Stimulated activated CD8-positive, alpha-beta memory T cell treated with anti-CD3 and anti-CD28 coated beads, Interleukin-2, amount 100 ng/mL, for 48 hours (primary cell): ENCODE measurements around the gene CRACR2A.

Source experiments
- DNase-seq, 2 donors: peaks; one replicate each; pipeline ENCODE4 v3.0.0-alpha.2; 2020; ENCODE audit warnings: low read depth in 2 of 2

The CRACR2A gene

DNA sequence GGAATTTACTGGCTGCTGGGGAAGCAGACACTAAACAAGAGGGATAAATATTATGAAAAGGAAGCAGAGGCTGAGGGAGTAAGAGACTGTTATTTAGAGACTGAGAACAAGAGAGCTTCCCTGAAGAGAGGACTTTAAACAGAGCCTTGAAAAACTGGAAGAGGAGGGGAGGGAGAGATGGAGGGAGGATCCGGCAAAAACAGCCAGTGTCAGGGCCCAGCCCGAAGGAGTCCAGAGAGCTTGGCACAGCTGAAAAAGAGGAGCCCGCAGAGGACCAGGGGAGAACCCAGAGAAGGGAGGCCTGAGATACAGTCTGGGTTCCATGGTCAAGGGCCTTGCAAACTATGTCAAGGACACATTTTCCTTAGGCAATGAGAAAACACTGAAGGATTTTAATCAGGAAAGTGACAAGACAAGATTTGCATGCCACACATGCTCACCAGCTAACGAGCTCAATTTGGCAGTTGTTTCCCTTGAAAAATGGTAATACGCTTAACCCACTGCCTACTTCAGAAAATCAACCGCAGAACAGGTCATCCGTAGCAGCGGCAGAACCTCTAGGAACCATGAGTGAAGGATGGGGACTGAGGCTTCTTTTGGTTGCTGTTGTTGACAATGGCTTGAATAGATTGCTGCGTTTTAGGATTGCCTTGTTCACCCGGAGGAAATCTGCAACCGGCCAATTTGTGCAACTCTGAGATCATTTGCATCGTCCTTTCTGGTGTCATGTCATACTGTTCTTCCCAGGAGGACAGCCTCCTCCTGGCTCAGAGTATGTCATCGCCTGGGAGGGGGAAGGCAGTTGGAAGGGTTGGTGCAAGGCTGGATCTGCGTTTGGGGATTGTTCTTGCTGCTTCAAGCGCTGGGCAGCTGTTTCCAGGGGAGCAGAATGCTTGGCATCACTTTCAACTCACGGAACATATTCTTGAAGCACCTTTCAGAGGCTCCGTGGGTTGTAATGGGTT lies 153.7 kb downstream of the CRACR2A start:
- no peak for DNase-seq

DNA sequence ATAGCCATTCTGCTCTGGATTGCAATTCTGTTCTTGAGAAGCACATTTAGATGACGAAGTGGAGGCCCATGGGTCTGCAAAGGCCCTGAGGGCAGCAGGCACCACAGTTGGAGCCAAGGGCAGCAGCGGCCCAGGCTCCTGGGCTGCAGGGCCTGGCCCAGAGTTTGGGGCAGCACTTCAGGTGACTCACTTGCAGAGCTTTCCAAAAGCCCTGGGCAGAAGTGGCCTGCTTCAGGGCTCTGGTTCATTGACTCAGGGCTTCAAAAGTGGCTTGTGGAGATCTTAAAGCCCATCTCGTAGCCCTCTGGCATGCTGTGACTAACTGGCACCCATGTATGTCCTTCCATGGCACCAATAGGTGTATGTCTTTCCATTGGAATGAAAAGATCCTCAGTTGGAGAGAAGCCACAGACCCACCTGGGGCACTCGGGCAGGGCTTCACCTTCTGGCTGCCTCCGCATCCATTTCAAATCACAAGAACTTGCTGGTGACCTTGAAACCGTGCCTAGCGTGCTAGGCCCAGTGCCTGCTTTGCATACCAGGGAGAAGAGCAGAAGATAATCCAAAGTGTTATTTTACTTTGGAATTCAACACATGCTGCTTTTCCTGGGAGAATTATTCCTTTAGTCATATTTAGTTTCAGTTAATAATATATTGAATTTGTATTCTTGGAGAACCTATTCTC lies 155.2 kb downstream of the CRACR2A start:
- DNase-seq: no peak

DNA sequence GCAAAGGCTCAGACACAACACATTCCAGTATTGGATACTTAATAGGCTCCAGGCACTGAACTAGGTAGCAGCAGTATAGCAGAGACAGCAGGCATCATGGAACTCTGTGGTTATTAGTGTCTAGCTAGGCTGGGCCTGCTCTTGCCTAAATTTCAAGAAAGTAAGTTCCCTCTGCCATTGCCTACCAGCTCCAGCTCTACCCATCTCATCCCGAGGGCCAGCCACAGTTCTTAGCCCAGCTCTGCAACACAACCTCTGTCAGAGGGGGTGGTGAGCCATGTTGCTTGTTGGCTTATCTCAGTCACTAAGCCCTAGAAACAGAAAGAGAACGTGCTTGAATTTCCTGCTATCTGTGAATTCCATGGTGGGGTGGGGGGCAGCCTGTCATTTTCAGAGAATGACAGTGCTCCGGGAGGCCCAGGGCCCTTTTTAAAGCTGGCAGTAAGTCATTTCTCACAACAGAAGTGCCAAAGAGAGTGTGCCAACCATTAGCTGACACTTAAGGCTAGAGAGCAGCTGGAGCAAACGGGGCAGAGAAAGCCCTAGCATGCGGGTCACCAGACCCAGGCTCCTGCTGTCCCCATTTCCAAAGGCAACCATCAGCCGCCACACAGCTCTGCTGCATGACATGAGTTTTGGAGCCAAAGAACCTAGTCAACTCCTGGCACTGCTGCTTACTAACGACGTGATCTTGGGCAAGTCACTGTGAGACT lies 156.1 kb downstream of the CRACR2A start:
- no peak for DNase-seq

DNA sequence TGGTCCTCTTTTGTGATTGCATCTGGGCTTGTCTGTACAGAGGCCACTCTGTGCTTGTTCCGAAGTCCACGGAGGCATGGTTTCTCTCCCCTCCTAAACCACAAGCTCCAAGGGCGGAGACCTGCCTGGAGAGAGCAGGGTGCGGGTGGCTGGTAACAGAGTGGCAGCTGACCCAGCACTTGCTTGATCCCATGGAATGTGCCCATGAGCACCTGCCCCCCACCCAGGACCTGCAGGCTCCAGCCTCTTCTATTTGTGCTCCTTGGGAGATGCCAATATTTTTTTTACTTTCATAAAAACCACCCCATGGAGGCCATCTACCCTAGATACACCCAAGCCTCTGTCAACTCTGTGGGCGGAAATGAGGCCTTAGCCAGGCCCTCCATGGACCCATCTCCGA lies 157.2 kb downstream of the CRACR2A start:
- no peak for DNase-seq

DNA sequence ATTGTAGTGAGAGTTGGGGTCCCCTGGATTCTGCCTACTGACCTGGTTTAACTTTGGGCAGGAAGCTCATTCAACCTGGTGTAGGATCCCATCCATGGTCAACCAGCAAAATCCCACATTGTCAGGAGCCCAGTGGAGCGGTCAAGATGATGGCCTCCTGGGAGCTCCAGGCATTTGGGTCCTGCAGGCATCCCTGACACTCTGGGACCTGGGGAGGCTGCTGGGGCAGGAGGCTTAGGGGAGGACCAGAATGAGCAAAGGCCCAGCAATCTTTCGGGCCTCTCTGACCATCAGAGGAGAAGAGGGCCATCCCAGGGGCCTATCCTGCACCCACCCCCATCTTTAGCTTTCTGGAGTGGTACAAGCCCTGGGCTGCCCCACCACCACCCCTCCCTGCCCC lies 157.9 kb downstream of the CRACR2A start:
- DNase-seq: no peak

DNA sequence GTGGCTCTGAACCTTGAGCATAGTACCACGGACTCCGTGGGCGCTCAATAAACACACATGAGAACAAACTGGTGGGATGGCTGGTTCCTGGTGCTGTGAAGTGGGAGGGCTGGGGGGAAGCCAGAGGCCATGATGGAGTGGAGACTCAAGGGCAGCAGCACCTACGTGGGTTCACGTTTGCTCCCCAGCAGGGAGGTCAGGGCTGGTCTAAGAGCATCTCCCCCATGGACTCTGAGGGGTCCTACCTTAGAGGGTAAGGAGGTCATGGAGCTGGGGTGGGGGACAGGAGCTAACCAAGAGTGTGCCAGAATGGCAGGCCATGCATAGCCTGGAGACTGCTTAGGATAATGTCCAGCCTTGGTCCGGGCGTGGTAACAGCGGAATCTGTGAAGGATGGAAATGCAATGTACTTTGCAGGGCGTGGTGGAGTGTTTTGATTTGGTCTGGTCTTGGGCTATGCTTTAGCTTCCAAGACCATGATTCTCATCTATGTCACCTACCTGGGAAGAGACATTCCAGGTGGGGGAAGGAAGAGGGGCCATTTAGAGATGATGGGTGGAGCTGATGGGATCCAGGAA lies 158.9 kb downstream of the CRACR2A start:
- DNase-seq: no peak

DNA sequence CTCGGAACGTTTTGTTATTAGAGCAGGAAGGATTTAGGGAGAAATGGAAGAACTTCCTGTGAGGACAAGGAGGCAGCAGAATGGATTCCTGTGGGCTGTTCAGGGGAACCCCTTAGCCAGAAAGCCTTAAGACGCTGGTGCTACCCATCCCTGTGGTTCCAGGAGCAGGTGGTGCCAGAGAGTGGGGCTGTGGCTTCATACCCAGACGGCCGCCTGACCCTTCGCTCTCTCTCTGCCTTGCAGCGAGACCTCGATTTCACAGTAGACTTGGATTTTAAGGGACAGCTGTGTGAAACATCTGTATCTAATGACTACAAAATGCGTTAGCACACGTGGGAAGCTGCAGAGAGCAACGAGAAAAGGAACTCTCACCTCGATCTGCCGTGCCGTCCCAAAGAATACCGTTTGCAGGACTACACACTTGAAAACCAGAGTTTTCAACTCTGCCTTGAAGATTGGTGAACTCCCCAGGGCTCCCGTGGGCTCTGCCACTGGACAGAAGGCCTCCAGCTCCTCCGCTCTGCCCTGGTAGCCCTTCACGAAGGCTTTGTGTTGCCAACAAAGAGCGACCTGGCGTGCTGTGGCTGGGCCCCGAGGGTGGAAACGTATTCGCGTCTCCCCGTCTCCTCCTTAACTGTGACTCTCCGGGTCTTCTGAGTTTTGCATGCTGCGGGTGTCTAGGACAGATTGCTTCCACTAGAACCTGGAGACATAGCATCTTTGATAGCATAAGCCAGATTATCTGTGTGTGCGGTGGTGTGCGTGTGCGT lies 159.9 kb downstream of the CRACR2A start:
- no peak for DNase-seq

DNA sequence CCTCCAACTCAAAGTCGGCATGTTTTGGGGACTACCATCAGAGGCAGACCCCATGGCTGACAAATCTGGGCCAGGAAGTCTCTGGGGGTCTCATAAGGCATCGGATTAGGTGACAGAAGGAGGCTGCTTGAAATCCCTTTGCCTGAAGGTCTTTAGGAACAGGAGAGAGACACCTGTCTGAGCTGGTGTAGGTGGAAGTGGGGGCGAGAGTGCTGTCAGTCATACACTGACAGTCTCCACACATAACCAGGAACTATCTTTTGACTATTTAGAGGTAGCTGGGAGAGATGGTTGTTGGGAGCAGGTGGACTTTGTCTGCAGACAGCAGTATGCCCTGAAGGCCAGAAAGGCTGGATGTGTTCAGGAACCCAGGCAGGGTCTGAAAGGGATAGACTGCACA lies 163.2 kb downstream of the CRACR2A start:
- DNase-seq: no peak

DNA sequence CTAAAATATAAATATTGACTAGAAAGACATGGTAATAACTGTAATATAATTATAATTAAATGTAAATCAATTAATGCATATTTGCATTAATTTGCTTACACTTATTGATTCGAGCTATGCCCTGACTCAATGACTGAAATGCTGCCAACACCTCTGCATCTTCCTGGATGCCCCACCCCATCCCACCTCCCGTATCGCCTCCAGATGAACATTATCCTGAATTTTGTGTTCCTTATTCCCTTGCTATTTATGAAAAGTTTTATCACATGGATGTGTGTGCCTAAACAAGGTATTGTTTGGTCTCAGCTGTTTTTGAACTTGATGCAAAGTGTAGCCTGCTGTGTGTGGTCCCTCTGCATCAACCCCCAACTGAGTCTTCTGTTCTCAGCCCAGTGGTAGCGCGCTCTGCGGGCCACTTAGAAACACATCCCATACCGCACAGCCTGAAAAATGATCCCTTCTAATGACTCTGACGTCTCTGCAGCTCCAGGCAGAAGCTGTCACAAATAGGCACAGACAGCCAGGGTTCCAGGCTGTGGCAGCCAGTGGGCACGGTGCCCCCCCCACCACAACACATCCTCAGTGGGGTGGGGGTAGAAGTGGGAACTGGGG lies 165.4 kb downstream of the CRACR2A start:
- DNase-seq: no peak

DNA sequence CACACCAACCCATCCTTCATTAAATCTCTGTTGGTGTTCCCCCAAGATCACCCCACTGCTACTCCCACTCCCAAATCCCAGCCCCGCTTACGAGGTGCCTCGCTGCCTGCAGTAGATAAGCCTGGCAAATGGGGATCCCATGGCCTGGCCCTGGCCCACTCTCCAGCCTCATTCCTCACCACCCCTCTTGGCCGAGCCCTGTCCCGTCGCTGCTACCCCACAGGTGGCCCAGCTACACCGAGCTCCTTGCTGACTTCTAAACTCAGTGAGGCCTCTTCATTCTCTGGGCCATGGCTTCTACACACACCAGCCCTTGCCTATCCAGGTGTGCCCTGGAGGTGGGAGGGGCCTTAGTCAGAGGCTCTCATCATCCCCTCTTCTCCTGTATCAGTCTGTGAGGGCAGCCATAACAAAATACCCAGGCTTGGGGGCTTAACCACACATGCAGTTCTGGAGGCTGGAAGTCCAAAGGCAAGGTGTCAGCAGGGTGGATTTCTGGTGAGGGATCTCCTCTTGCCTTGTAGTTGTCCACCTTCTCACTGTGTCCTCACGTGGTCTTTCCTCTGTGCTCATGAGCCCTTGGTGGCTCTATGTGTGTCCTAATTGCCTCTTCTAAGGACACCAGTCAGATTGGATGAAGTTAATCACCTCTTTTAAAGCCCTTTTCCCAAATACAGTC lies 169.1 kb downstream of the CRACR2A start:
- no peak for DNase-seq

DNA sequence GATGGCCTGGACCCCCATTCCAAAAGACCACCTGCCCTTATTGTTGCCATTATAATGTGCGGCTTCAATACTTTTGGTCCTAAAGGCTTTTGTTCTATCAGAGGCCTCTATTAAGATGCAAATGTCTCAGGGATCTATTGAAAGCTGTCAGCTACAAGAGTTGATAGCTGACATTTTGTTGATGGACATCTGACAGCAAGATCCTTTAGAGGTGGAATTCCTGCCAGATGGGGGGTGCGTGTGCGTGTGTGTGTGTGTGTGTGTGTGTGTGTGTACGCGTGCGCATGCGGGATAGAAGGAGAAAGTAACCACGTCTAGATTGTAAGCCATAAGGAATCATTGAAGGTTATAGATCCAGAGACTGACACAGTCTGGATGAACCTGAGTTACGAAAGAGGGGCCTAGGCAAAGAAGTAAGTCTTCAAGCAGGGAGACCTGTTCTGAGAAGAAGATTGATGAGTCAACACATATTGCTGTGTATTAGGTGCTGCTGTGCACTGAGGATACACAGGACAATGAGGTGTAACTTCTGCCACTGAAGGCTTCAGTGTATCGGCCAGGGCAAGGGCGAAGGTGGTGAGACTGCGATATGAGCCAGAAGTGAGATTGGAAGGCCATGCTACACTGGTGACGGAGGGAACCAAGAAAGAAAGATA lies 172.7 kb downstream of the CRACR2A start:
- DNase-seq: no peak

DNA sequence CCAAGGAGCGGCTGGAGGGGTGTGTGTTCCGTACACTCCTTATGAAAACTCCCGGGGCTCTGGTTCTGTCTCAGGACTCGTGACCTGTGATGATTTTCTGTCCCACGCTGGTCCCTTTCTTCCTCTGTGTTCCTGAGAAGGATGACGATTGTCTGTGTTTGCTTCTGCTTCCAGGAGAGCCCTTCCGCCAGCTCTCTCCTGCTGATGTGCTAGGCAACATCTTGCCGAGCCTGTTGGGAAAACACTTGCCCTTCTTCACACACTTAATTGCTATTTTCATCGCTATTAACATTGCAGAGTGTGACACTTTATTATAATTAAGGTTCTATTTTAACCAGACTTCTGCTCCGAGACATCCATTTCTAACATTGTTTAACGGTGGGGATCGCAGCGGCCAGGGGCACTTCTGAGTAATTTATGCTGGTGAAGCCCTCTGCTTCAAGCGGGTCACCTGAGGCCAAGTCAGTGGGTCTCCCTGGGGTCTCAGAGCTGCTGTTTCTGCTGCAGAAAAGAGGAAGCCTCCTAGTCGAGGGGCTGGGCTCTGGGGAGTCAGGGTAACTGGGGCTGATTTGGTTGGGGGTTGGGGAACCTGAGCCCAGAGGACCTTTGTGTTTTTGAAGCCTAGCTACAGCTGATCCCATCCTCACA lies 173.3 kb downstream of the CRACR2A start:
- DNase-seq: no peak

DNA sequence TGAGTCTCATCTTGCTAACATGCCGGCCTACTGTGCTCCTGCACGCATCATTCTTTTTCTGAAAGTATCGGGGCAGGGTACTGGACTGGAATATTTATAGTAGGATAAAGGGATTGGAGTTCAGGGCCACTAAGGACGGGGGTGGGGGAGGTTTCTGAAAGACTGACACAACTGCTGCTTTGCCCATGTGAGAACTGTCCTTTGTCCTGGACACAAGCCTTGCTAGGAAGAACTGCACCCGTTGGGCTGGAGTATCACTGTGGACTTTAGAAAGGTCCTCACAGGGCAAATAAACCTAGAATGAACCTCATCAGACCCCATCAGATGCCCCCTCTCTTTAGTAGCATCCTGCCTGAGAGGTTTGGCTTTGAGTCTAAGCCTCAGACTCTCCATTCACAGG lies 174.4 kb downstream of the CRACR2A start:
- DNase-seq: no peak

DNA sequence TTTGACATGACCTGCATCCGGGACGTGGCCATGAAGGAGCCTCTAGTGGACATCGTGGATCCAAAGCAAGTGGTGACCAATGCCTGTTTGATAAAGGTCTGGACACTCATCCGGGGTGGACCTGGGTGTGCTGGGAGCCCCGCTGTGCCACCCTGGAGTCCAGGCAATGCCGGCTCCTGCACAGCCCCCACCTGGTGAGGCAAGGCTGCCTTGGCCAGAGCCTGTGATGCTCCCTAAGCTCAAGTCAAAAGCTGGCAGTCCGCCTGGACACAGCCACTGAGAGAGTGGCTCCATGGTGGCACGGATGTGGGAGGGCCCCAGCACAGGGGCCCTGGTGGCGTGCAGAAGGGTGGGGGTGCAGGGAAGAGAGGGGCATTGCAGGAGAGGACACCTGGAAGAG lies 176.0 kb downstream of the CRACR2A start:
- no peak for DNase-seq

DNA sequence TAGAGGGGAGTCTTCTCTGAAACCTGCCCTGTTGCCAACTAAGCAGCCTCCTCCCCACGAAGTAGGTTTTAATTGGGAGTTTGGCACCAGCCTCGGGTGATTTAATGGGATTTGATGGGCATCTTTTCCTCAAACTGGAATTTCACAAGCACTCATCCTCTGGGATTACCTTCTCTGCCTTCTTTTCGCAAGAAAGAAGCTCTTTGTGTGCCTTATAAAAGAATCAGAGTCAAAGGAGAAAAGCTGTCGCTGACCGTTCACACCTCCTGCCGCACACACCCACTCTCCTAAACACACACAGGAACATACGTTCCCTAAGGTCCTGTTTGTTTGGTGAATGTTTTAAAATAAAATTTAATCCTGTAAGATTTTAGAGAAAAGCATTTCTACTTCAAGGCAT lies 177.9 kb downstream of the CRACR2A start:
- DNase-seq: no peak

DNA sequence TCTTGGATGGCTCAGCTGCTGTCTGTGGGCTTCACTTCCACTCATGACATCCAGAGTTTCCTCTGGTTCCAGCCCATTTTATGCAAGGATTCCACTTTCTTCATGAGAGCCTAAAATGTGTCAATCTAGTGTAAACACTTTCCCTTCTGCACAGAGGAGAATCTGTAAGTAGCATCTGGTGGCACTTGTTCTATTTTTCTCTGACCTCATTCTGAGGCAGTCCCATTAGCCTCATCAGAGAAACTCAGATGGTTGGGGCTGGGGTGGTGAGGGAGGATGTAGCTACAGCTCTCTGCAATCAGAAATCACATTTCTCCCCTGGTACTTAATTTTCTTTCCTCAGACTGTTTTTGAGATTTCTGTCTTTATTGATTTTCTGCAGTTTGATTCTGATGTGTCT lies 180.3 kb downstream of the CRACR2A start:
- no peak for DNase-seq

DNA sequence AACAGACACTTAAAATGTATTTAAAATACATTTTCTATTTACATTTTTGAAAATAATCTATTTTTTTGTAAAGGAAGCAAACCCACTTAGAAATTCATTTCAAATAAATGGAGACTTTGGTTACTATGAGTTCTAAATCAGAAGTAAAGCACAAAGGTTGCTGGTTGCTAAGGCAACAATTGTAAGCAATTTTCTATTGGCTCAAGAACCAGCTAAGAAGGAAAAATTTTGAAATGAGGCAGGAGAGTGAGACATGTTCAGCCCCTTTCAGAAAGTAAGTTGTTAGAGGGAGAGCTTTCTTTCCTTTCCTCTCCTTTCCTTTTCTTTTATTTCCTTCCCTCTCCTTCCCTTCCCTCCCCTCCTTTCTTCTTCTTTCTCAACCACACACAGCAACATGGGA lies 181.2 kb downstream of the CRACR2A start:
- DNase-seq: no peak

DNA sequence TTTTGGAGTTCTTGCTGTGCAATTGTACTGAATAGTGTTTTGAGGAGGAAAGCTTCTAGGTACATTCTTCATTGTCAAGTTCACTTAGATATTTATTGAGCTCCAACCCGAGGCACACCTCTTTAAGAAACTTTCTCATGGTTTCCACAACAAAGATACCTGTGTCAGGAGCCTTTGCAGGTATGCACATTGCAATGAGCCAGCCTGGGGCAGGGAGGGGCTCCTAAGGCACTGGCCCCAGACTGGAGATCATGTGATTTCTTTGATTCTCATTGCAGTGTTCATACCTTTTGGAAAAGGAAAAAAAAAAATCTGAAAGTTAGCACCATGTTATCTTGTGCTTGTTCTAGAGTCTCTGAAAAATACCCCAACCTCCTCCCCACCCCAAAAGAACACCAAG lies 181.6 kb downstream of the CRACR2A start:
- DNase-seq: no peak

DNA sequence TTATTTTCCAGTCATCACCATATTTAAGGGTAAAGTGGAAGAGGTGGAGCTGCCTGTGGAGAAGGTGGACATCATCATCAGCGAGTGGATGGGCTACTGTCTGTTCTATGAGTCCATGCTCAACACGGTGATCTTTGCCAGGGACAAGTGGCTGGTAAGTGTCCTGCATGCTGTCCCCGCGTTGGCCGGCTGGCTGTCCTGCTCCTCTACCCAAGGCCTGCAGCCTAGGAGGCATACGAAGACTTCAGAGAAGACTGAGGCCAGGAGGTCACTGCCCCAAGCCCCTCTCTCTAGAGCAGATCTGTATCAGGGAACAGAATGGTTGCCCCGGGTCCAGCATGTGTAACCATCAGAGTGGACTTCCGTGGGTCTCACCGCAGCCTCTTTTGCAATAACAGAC lies 184.2 kb downstream of the CRACR2A start:
- no peak for DNase-seq
